ENCODE measurements around the gene IGSF8. TPM values are rescaled to one million over a fixed set of nuclear protein-coding genes. Genes with fewer than 3 reads are reported as not detected.
A peak's percentile ranks its signal among the peaks of the same experiment; 100 is the strongest.

IGSF8 gene, protein sequence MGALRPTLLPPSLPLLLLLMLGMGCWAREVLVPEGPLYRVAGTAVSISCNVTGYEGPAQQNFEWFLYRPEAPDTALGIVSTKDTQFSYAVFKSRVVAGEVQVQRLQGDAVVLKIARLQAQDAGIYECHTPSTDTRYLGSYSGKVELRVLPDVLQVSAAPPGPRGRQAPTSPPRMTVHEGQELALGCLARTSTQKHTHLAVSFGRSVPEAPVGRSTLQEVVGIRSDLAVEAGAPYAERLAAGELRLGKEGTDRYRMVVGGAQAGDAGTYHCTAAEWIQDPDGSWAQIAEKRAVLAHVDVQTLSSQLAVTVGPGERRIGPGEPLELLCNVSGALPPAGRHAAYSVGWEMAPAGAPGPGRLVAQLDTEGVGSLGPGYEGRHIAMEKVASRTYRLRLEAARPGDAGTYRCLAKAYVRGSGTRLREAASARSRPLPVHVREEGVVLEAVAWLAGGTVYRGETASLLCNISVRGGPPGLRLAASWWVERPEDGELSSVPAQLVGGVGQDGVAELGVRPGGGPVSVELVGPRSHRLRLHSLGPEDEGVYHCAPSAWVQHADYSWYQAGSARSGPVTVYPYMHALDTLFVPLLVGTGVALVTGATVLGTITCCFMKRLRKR
- total RNA-seq (23.0 and 29.1 TPM in 2 replicates), polyA plus RNA-seq (21.1 and 32.2 TPM in 2 replicates)

DNA sequence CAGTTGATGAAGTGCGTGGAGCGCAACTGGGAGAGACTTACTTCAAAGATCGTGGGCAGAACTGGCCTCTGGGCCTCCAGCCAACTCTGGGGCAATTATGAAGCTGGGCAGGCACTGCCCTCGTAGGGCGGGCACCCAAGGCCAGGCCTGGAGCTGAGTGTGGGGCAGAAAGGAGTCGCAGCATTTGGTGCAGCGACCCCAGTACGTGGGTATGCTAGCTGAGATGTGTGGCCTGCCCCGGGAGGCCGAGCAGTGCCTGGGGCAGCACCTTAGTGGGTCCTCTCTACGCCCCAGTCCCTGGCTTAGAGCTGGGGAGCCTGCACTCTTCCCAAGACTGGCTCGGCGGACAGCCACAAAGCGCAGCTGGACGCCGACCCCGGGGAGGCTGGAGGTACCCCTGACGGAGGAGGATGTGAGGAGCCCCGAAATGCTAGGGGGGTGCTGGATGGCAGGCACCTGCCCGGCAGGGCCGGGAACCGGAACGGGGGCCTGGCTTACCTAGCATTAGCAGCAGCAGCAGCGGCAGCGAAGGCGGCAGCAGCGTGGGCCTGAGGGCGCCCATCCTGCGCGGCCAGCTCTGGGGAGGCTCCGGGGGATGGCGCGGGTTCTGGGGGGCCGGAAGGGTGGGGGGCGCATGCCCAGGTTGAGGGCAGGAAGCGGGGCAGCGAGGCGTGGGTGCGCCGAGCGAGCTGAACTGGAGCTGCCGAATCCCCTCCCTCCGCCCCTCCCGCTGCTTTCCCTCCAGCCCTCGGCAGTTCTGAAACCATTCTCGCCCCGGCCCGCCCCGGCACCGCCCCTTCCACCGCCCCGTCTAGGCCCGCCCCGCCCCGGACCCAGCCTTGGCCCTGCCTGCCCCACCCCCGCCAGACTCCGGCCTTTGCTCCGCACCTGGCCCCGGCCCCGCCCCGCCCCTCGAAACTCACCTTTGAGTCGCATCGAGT is at the start of gene IGSF8:
IGSF8 (minus strand) TSS at position 709 of the 941 bp plus-strand sequence; CDS start at position 562, 147 bp downstream.
- peak; percentile 85 to 93 for DNase-seq (ENCODE audit: low read depth in 1 of 2, low spot score in 1 of 2)
- no peaks in the 10 kb centered on the region for H3K36me3 ChIP-seq
- peaks cover 14% of the 10 kb centered on the region for H3K4me1 ChIP-seq (ENCODE audit: low read depth)
- no peaks in the 10 kb centered on the region for H3K27me3 ChIP-seq
- no peaks in the 10 kb centered on the region for H3K9me3 ChIP-seq (ENCODE audit: low read depth)
- peak within 1 kb of the TSS; percentile 88 for H3K4me3 ChIP-seq
- H3K27ac ChIP-seq: peak within 1 kb of the TSS; percentile 57
- TF ChIP-seq, protein P1, sequence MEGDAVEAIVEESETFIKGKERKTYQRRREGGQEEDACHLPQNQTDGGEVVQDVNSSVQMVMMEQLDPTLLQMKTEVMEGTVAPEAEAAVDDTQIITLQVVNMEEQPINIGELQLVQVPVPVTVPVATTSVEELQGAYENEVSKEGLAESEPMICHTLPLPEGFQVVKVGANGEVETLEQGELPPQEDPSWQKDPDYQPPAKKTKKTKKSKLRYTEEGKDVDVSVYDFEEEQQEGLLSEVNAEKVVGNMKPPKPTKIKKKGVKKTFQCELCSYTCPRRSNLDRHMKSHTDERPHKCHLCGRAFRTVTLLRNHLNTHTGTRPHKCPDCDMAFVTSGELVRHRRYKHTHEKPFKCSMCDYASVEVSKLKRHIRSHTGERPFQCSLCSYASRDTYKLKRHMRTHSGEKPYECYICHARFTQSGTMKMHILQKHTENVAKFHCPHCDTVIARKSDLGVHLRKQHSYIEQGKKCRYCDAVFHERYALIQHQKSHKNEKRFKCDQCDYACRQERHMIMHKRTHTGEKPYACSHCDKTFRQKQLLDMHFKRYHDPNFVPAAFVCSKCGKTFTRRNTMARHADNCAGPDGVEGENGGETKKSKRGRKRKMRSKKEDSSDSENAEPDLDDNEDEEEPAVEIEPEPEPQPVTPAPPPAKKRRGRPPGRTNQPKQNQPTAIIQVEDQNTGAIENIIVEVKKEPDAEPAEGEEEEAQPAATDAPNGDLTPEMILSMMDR (IDR thresholded peaks at IDR 0.05; ENCODE audit: low read depth, low read length): no peak

DNA sequence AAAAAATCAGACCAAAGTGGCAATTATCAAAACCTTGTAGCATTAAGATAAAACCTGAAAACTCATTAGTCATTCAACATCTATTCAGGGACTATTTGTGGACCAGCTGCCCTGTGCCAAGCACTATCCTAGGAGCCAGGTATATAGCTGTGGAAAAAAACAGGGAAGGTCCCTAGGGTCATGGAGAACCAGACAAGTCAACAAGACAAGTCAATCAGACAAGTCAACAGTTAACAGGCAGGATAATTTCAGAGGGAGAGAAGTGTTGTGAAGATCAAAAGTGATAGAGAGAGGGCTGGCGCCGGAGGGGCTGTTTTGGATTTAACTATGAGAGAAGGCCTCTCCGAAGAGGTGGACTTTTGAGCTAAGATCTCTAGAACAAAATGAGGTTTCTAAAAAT is 49.7 kb upstream of the IGSF8 start:
- DNase-seq (ENCODE audit: low read depth in 1 of 2, low spot score in 1 of 2): no peak
- peaks cover 7% of the 10 kb centered on the region for H3K4me1 ChIP-seq (ENCODE audit: low read depth)
- no peaks in the 10 kb centered on the region for H3K27me3 ChIP-seq
- TF ChIP-seq, protein P1 (IDR thresholded peaks at IDR 0.05; ENCODE audit: low read depth, low read length): no peak
- H3K9me3 ChIP-seq (ENCODE audit: low read depth): no peaks in the 10 kb centered on the region
- H3K36me3 ChIP-seq: no peaks in the 10 kb centered on the region
- no peak overlapping the region for H3K4me3 ChIP-seq
- H3K27ac ChIP-seq: no peak overlapping the region

GRCh38 chr1:160146107-160146506 is 47.7 kb upstream of the IGSF8 start:
- Histone ChIP-seq H3K36me3 (no peaks in the 10 kb centered on the region), H3K4me3 (no peak overlapping the region), H3K9me3 (ENCODE audit: low read depth) (no peaks in the 10 kb centered on the region), H3K27me3 (no peaks in the 10 kb centered on the region), H3K27ac (no peak overlapping the region), H3K4me1 (ENCODE audit: low read depth) (peaks cover 2% of the 10 kb centered on the region)
- no peak for DNase-seq (ENCODE audit: low read depth in 1 of 2, low spot score in 1 of 2)
- TF ChIP-seq, protein P1 (IDR thresholded peaks at IDR 0.05; ENCODE audit: low read depth, low read length): no peak

DNA sequence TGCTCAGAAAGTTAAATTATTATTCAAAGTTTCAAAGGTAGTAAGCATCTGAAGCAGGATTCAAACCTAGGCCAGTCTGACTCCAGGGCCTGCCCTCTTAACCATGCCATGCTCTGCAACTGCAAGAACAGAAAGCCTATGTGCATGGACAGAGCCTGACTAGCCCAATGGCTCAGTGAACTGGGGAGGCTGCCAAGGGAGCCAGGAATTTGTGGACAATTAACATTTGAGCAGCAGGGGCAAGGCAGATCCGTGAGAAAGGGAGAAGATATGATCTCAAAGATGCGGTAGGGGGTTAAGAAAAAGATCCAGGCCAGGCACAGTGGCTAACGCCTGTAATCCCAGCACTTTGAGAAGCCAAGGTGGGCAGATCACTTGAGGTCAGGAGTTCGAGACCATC is 46.5 kb upstream of the IGSF8 start:
- Histone ChIP-seq H3K4me1 (ENCODE audit: low read depth) (peaks cover 2% of the 10 kb centered on the region), H3K9me3 (ENCODE audit: low read depth) (no peaks in the 10 kb centered on the region), H3K27ac (no peak overlapping the region), H3K4me3 (no peak overlapping the region), H3K36me3 (no peaks in the 10 kb centered on the region), H3K27me3 (no peaks in the 10 kb centered on the region)
- TF ChIP-seq, protein P1 (IDR thresholded peaks at IDR 0.05; ENCODE audit: low read depth, low read length): no peak
- no peak for DNase-seq (ENCODE audit: low read depth in 1 of 2, low spot score in 1 of 2)

GRCh38 chr1:160143695-160144094 is 45.3 kb upstream of the IGSF8 start:
- H3K9me3 ChIP-seq (ENCODE audit: low read depth): no peaks in the 10 kb centered on the region
- DNase-seq (ENCODE audit: low read depth in 1 of 2, low spot score in 1 of 2): no peak
- TF ChIP-seq, protein P1 (IDR thresholded peaks at IDR 0.05; ENCODE audit: low read depth, low read length): no peak
- no peak overlapping the region for H3K27ac ChIP-seq
- H3K4me3 ChIP-seq: no peak overlapping the region
- no peaks in the 10 kb centered on the region for H3K36me3 ChIP-seq
- H3K27me3 ChIP-seq: no peaks in the 10 kb centered on the region
- H3K4me1 ChIP-seq (ENCODE audit: low read depth): no peaks in the 10 kb centered on the region
